HS-27A (cell line): Measurements from ENCODE around the gene FOLH1.
"Not testable (repeated sequence)": the region's sequence is repeated elsewhere in the genome, so short reads cannot be mapped to it uniquely, and the experiment has no call there.

Experiments
- DNase-seq: peaks from one replicate; pipeline ENCODE4 v3.0.0-alpha.2; 2012; ENCODE audit warnings: low read depth, missing footprints

Gene FOLH1

DNA sequence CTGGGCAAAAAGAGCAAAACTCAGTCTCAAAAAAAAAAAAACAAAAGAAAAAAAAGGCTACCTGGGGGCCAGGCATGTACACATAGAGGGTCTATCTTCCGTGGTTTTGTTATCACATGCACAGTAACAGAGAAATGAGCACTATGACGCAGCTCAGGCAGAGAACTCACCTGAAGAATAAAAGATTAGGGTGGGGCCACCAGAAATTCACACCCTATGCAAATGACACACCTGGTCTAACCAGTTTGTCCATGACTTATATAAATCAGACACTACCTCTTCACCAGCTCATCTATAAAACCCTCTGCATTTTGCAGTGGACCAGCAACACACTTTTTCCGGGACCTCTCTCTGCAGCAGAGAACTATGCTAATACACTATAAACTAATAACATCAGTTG, 30.5 kb downstream of the FOLH1 start:
- DNase-seq, result not testable (repeated sequence)

GRCh38 chr11:49175378-49175777, 33.0 kb downstream of the FOLH1 start:
- not testable (repeated sequence) for DNase-seq

DNA sequence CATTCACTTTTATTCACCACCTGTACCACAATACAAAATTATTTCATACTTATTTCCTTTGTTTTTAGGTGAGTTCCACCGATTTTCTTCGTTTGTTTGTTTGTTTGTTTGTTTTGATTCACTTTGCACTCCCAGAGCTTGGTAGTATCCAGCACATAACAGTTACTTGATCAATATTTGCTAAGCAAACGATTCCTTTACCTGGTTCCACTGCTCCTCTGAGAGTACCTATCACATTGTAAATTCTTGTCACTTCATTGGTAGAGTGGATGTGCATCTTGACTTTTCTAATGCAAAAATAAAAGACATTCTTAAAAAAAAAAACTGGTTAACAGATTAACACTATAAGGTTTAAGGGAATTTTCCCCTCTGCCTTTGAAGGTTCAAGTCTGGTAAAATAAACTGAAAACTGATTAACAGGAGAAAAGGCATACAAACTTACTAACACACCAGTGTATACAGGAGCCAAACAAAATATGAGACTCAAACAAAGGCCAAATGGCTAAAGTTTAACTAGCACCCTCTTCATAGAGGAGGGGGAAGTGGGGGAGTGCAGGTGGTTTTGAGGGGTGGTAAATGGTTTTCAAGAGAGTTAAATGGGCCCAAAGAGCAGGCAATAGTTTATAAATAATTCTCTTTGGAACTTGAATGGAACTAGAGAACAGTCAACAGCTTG, 33.6 kb downstream of the FOLH1 start:
- DNase-seq, result not testable (repeated sequence)

DNA sequence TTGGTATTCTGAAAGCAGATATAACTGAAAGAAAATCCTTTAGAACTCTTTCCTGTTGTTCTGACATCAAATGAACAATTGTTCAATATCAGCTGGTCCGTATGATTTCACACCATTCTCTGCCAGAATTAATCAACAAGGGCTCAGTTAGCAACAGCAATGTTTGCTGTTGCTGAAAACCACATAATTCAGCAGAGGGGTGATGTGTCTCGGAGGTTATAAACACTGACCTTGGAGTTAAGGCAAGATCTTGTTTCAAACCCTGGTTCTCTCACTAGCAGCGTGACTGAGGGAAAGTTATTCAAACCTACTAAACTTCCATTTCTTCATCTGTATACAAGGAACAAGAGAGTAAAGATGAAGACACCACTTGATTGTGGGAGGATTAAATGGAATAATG, 36.8 kb downstream of the FOLH1 start:
- not testable (repeated sequence) for DNase-seq

DNA sequence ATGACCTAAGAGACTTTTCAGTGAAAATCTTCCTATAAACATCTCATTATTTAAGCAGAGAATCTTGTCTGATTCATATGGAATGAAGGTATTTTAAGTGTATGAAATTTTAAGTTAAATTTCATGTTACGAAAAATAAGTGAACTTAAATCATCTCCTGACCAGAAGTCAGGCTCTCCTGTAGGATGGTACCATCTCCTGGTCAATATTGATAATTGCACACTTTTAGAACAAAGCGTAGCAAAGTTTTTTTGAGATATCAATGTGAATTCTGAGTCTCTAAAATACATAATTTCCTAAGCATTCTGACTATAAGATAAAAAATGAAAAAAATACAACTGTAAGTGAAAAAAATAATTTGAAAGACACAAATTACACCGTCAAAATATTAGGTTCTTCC, 38.8 kb downstream of the FOLH1 start:
- not testable (repeated sequence) for DNase-seq

DNA sequence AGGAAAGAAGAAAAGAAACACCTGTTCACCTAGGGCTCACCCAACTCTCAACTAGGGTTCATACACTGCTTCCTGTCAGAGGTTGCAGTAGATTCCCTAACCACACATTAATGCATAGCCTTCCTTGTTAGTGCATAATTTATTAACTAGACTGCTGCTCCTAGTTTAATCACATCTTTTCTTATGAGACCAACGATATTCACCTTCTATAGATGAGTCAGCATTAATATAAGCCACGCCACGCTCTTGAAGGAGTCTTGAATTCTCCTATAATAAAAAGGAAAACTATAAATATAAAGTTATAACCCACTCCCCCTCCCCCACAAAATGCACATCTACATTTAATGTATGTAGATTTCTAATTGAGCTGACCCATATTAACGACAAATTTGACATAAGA, 39.4 kb downstream of the FOLH1 start:
- not testable (repeated sequence) for DNase-seq

GRCh38 chr11:49151211-49151610, 57.2 kb downstream of the FOLH1 start:
- DNase-seq, result no peak

DNA sequence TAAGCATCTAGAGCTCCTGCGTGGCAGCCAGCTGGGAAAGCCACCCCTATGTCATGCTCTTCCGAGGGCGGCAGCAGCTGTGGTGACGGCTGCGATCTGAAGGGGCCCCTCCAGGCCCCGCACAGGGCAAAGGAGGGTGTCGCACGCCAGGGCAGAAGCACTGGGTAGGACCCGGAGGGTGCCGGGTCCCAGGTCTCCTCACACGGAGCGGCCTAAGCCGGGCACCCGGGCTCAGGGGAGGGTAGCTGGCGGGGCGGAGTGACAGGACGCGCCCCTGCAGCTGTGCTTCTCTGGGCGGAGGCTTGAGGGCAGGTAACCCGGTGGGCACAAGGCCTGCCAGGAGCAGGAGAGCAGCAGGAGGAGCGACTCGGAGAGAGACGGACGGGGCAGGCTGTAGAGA, 106.0 kb downstream of the FOLH1 start:
- not testable (repeated sequence) for DNase-seq
